ENCODE measurements around the gene LDB2. TPM values are rescaled to one million over a fixed set of nuclear protein-coding genes. Genes with fewer than 3 reads are reported as not detected.
"Not testable (repeated sequence)": the region's sequence is repeated elsewhere in the genome, so short reads cannot be mapped to it uniquely, and the experiment has no call there.

The LDB2 gene
- total RNA-seq, 6 experiments from 2014 or later = 24.2 to 40.4 (median 31.7) TPM

- no peak overlapping the region for H3K27ac Mint-ChIP-seq
- no peak for DNase-seq
- H3K4me1 Mint-ChIP-seq (ENCODE audit: low read depth) = peaks cover 26% of the 10 kb centered on the region
- no peak for TF ChIP-seq CTCF (IDR thresholded peaks at IDR 0.05)
- H3K27me3 Mint-ChIP-seq (ENCODE audit: insufficient read depth) = no peaks in the 10 kb centered on the region
- no peak overlapping the region for H3K4me3 Mint-ChIP-seq
- H3K9me3 Mint-ChIP-seq = no peaks in the 10 kb centered on the region
- no peaks in the 10 kb centered on the region for H3K36me3 Mint-ChIP-seq (ENCODE audit: low read depth)
Observed at GRCh38 chr4:16572161-16572560, 326.3 kb downstream of the LDB2 start.

DNA sequence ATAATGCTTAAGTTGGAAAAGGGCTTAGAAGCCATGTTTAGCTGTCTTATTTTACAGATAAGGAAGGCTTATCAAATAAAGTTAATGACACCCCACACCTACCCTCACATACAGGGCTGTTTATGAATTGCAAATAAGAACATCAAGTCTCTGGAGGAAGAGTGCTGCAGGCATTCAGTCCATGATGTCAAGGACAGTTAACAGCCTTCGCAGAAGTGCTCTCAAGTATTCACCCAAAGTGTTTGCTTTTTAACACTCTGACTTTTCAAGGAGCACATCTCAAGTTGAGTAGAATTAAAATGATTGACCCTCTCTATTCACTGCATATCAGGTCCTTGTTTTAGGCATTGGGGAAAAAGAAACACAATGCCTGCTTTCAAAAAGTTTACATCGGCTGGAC, 328.7 kb downstream of the LDB2 start:
- Mint-ChIP-seq H3K27ac (no peak overlapping the region), H3K27me3 (ENCODE audit: insufficient read depth) (no peaks in the 10 kb centered on the region), H3K9me3 (no peaks in the 10 kb centered on the region), H3K36me3 (ENCODE audit: low read depth) (no peaks in the 10 kb centered on the region), H3K4me1 (ENCODE audit: low read depth) (peaks cover 22% of the 10 kb centered on the region), H3K4me3 (no peak overlapping the region)
- no peak for DNase-seq
- TF ChIP-seq CTCF (IDR thresholded peaks at IDR 0.05) = no peak

DNA sequence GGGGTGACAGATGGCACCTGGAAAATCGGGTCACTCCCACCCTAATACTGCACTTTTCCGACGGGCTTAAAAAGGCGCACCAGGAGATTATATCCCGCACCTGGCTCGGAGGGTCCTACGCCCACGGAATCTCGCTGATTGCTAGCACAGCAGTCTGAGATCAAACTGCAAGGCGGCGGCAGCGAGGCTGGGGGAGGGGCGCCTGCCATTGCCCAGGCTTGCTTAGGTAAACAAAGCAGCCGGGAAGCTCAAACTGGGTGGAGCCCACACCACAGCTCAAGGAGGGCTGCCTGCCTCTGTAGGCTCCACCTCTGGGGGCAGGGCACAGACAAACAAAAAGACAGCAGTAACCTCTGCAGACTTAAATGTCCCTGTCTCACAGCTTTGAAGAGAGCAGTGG, 341.1 kb downstream of the LDB2 start:
- not testable (repeated sequence) for H3K27ac Mint-ChIP-seq; H3K4me1 Mint-ChIP-seq (ENCODE audit: low read depth); H3K4me3 Mint-ChIP-seq; DNase-seq; H3K27me3 Mint-ChIP-seq (ENCODE audit: insufficient read depth)
- Mint-ChIP-seq H3K9me3 (peaks cover 10% of the 10 kb centered on the region), H3K36me3 (ENCODE audit: low read depth) (peaks cover 21% of the 10 kb centered on the region)

GRCh38 chr4:16555156-16555555, 343.3 kb downstream of the LDB2 start:
- Mint-ChIP-seq H3K4me3 (no peak overlapping the region), H3K27me3 (ENCODE audit: insufficient read depth) (no peaks in the 10 kb centered on the region; the same call in 1 of the 2 replicates), H3K9me3 (peaks cover 10% of the 10 kb centered on the region), H3K36me3 (ENCODE audit: low read depth) (peaks cover 20% of the 10 kb centered on the region), H3K4me1 (ENCODE audit: low read depth) (peaks cover 7% of the 10 kb centered on the region), H3K27ac (no peak overlapping the region)
- no peak for DNase-seq
- TF ChIP-seq CTCF (IDR thresholded peaks at IDR 0.05) = no peak

DNA sequence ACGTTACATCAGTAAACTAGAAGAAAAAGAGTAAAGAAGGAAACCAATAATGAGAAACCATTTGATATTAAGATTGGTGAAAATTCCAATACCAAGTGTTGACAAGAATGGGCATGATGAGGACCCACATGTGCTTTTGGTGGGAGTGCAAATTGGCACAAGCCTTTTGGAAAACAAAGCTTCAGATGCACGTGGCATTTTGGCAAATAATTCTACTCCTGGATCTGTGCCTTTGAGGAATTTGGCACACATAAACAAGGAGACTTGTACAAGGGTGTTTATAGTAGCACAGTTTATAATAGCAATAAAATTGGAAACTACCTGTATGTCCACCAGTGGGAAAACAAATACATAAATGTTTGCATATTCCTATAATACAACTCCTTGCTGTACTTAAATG, 347.9 kb downstream of the LDB2 start:
- Mint-ChIP-seq H3K27me3 (ENCODE audit: insufficient read depth) (peaks cover 2% of the 10 kb centered on the region), H3K4me1 (ENCODE audit: low read depth) (no peaks in the 10 kb centered on the region), H3K9me3 (no peaks in the 10 kb centered on the region), H3K27ac (no peak overlapping the region), H3K36me3 (ENCODE audit: low read depth) (peaks cover 1% of the 10 kb centered on the region; the same call in 1 of the 2 replicates), H3K4me3 (no peak overlapping the region)
- no peak for DNase-seq
- TF ChIP-seq CTCF (IDR thresholded peaks at IDR 0.05) = no peak

GRCh38 chr4:16545656-16546055, 352.8 kb downstream of the LDB2 start:
- peaks cover 9% of the 10 kb centered on the region for H3K4me1 Mint-ChIP-seq (ENCODE audit: low read depth)
- no peak overlapping the region for H3K27ac Mint-ChIP-seq
- no peaks in the 10 kb centered on the region for H3K9me3 Mint-ChIP-seq

More at GRCh38 chr4:16545656-16546055, 352.8 kb downstream of the LDB2 start:
- Mint-ChIP-seq H3K4me3 (no peak overlapping the region), H3K36me3 (ENCODE audit: low read depth) (no peaks in the 10 kb centered on the region), H3K27me3 (ENCODE audit: insufficient read depth) (peaks cover 2% of the 10 kb centered on the region)
- TF ChIP-seq CTCF (IDR thresholded peaks at IDR 0.05) = no peak
- DNase-seq = no peak
